PC-3 (cell line): ENCODE measurements around the gene ENTHD1.

ENCODE experiments used
- EZH2 ChIP-seq: fragments of 300-600 bp; sonication (generic); IDR thresholded peaks from one replicate; pipeline ENCODE4 v1.6.1; 2017; ENCODE audit warnings: antibody characterized with exemption, mild to moderate bottlenecking, low read length; ENCODE audit not compliant: unreplicated experiment
- TF ChIP-seq, protein P1 (sequence below): fragments of 300-600 bp; sonication (generic); conservative IDR thresholded peaks from 2 replicates; pipeline ENCODE4 v1.5.1; 2017; ENCODE audit warnings: antibody characterized with exemption, low read depth, mild to moderate bottlenecking, low read length

DNA sequence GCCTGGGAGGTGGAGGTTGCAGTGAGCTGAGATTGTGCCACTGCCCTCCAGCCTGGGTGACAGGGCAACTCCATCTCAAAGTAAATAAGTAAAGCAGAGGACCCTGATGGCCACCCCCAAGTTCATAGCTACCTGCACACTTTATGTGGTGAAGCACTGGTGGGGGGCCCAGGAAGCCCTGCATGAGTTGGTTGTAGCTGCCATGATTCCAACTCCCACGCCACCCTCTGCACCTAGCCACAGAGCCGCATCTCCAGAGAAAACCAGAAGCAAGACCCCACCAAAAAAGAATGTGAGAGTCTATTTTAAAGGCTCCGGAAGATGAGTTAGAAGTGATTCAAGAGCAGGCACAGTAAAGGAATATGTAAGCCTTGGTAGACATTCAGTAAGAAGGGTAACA, 46.3 kb upstream of the ENTHD1 start:
- TF ChIP-seq EZH2 = no peak
- TF ChIP-seq, protein P1, sequence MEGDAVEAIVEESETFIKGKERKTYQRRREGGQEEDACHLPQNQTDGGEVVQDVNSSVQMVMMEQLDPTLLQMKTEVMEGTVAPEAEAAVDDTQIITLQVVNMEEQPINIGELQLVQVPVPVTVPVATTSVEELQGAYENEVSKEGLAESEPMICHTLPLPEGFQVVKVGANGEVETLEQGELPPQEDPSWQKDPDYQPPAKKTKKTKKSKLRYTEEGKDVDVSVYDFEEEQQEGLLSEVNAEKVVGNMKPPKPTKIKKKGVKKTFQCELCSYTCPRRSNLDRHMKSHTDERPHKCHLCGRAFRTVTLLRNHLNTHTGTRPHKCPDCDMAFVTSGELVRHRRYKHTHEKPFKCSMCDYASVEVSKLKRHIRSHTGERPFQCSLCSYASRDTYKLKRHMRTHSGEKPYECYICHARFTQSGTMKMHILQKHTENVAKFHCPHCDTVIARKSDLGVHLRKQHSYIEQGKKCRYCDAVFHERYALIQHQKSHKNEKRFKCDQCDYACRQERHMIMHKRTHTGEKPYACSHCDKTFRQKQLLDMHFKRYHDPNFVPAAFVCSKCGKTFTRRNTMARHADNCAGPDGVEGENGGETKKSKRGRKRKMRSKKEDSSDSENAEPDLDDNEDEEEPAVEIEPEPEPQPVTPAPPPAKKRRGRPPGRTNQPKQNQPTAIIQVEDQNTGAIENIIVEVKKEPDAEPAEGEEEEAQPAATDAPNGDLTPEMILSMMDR = no peak
